NK-92 (cell line): ENCODE measurements around the gene B4GALNT2.
"Not testable (repeated sequence)": the region's sequence is repeated elsewhere in the genome, so short reads cannot be mapped to it uniquely, and the experiment has no call there.

Source experiments
- DNase-seq: peaks from one replicate; lab custom pipeline; 2025; ENCODE audit not compliant: unreplicated experiment; lab: John Stamatoyannopoulos, UW

Gene B4GALNT2

DNA sequence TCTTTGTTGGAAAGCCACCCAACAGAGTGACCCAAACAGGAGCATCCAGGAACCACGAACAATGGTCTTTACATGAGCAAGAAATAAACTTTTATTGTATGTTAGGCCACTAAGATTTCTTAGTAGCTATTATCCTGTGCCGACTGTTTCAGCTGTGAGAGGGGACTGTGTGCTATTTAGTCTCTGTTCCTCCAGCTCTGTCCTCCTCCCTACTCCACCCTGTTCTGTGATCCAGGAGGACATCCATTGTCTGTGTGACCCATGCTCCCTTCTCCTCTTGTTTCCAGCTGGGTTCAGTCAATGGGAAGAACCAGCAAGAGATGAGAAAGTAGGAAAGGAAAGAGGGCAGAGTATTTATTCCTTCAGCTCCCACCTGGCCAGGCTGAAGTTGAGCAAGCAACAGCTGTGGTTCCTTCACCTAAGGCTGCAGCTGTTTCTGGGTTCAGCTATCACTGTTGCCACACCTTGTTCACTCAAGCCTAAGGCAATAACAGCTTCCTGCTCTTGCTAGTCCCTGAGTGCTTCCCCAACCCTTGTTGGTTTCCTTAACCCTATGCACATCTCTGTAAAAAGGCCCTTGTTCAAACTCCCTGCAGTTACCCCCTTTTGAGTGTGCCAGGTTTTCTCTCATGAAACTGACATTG, 14.9 kb upstream of the B4GALNT2 start:
- no peak for DNase-seq

DNA sequence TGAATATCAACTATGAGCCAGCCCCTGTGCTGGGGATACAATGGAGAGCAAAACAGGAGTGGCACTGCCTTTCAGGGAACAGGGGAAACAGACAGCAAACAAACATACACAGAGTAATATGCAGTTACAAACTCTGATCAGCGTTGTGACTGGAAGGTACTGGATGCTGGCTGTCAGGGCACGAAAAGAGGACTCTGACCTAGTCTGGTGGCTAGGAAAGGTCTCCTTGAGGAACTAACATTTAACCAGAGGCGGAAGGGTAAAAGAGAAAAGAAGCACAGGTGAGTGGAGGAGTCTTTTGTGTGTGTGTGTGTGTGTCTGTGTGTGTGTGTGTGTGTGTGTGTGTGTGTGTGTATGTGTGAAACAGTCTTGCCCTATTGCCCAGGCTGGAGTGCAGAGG, 12.4 kb upstream of the B4GALNT2 start:
- DNase-seq, result no peak

DNA sequence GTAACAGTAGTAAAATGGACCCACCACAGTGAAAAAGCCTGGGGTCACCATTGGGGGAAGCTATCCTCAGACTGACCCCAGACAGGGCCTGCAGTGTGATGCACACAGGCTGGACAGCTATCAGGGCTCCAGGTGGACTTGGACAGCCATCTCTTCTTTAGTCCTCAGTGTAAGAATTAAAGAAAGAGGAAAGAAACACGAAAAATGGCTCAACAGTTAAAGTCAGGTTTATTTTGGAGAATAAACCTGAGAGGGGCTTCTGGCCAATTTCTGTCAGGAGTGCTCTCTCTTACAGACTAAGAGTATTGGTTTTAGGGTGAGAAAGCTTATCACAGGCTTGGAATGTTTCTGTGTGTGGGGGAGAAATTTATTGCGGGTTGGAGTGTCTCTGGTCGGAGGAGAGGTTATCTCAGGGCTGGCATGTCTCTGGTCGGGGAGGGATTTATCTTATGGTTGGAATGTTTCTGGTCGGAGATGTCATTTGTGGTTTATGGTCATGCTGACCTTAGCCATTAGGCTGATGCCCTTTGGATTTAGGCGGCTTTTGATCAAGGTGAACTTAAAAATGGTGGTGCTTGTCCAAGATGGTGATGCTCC, 10.8 kb upstream of the B4GALNT2 start:
- DNase-seq, result no peak

DNA sequence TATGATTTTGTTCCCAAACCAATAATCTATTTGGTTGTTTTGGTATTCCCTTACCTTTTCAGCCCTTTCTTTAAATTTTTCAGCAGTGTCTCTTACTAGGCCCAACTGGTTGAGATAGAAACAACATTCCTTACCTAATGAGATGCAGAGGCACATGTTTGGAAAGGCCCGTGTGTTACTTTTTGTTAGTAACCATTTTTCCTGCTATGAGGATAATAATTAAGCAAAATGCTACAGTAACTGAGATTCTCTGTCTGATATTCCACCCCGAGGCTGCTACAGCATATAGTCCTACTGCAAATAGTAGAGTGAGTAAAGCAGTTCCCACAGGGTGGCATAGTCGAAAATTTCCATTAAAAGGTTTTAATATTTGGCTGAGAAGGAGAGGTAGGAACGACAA, 10.0 kb upstream of the B4GALNT2 start:
- no peak for DNase-seq

DNA sequence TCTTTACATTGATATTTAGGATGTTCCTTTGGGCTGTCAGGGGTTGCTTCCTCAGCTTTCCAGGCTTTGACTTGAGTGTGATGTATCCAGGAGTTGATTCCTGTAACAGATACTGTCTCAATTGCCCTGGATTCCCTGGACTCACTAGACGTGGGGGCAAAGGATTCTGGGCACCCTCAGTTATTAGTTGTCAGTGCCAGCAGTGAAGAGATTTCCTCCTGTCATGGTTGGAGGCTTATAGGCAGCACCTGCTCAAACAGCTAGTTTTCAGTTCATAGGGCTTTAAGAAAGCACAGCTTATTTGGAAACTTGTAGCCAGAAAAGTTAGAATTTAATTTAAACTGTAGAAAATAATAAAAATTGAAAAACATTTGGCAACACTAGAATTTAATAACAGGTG, 9.5 kb upstream of the B4GALNT2 start:
- no peak for DNase-seq

DNA sequence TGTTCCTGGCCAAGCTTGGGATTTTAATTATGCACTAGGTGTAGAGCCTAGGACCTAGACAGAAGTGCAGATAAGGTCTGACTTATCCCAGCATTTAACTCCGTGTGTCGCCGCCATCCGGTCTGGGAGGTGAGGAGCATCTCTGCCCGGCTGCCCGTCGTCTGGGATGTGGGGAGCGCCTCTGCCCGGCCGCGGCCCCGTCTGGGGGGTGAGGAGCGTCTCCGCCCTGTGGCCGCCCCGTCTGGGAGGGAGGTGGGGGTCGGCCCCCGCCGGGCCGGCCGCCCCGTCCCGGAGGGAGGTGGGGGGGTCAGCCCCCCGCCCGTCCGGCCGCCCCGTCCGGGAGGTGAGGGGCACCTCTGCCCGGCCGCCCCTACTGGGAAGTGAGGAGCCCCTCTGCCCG, 7.1 kb upstream of the B4GALNT2 start:
- DNase-seq, result no peak

DNA sequence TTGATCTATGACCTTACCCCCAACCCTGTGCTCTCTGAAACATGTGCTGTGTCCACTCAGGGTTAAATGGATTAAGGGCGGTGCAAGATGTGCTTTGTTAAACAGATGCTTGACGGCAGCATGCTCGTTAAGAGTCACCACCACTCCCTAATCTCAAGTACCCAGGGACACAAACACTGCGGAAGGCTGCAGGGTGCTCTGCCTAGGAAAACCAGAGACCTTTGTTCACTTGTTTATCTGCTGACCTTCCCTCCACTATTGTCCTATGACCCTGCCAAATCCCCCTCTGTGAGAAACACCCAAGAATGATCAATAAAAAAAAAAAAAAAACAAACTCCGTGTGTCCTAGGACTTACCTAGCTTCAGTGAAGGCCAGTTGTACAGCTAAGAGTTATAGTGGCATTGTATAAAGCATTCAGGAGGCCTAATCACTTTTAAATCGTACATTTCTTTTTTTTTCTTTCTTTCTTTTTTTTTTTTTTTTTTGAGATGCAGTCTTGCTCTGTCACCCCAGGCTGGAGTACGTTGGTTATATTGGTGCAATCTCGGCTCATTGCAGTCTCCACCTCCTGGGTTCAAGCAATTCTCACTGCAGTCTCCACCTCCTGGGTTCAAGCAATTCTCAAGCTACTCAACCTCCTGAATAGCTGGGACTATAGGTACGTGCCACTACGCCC, 6.2 kb upstream of the B4GALNT2 start:
- DNase-seq, result not testable (repeated sequence)

DNA sequence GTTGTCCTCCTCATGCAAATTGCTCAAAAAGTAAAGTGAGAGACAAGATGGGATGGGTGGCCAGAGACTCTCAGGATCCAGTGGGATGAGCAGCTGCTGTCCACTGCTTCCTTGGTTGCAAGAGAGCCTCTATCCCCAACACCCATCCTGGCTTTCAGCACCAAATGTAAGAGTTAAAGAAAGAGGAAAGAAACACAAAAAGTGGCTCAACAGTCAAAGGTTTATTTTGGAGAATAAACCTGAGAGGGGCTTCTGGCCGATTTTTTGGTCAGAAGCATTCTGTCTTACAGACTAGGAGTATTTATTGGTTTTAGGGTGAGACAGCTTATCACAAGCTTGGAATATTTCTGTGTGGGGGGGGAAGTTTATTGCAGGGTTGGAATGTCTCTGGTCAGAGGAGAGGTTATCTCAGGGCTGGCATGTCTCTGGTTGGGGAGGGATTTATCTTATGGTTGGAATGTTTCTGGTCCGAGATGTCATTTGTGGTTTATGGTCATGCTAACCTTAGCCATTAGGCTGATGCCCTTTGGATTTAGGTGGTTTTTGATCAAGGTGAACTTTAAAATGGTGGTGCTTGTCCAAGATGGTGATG, 3.1 kb upstream of the B4GALNT2 start:
- not testable (repeated sequence) for DNase-seq

DNA sequence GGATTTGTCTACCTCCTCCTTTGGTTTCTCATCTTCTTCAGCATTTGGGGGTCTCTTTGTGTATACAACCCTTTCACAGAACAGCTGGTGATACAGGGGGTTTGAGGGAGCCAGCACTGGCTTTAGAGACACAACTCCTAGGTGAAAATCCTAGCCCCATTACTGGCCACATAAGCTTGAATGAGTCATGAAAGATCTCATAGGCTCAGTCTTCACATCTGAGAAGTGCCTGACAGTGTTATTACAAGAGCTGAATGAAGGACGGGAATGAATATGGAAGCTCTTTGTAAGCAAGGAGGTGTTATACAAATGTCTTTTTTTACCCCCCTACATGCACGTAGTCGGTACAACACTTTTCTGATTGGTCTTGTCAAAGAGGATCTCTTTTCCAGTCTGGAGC, 1.7 kb upstream of the B4GALNT2 start:
- no peak for DNase-seq

DNA sequence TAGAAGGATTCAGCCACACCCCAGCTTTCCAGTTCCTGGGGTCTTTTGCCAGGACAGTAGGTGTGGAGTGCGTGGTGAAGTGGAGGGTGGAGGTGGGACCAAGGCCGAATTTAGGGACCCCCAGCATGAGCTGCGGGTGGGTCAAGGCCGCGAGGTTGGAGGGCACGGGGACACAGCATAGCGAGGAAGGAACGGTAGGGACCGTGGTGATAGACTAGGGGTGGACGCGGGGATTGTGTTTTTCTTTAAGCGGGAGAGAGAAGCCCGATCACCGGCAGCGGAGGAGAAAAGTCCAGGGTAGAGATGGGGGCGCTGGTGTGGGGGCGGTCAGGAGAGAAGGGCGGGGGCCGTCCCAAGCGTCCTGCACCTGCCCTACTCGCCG, 261 bp upstream of the B4GALNT2 start:
- no peak for DNase-seq

DNA sequence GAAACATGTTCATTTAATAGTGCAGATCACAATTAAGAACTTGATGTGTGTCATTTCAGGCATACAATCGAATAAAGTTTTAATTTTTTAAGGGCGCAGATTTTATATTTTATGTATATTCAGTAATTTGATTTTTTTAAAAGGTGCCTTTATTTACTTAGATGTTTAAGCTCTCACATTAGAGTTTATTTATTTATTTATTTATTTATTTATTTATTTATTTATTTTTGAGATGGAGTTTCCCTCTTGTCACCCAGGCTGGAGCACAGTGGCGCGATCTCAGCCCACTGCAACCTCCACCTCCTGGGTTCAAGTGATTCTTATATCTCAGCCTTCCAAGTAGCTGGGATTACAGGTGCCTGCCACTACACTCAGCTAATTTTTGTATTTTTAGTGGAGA, 3.8 kb downstream of the B4GALNT2 start:
- no peak for DNase-seq

DNA sequence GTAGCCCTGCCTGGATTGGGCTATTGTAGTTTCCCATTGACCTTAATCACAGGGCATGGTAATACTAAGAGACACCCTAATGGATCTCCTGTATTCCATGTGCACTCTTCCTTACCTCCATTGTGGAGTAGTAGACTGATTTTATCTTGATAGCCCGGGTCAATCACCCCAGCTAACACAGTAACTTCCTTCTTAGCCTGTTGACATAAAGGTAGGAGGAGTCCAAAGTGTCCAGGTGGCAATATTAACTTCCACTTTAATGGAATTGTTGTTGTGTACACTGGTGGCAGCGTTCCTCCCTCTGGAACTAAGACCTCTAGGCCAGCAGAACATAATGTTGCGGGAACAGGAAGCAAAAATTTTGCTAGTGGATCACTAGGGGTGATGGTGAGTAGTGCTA, 13.1 kb downstream of the B4GALNT2 start:
- not testable (repeated sequence) for DNase-seq

DNA sequence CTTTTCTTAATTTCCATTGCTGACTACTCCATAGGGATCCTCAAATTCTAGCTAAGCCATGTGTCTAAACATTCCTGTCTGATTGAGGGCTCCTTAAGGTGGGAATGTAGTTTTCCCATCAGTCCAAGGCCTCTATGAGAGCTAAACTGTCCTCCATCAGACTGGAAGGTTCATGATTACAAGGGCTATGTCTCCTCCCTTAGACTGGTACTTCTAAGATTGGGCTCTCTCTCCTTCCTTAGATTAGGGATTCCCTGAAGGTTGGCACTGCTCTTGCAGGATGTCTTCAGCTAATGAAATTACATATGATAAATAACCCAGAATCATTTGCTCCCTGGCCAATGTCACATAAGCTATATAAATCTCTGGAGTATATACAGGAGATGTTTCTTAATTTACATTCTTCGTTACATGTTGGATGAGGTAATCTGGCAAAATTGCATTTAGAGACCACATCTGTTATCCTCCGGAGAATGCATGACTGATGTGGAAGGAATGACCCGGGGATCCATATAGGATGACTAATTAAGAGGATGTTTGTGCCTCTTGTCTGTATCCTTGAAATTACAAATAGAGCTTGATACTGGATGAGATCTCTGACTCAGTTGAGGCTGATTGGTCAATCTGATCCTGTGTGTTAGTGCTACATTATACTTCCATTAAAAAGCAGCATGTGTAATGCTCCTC, 14.2 kb downstream of the B4GALNT2 start:
- no peak for DNase-seq

DNA sequence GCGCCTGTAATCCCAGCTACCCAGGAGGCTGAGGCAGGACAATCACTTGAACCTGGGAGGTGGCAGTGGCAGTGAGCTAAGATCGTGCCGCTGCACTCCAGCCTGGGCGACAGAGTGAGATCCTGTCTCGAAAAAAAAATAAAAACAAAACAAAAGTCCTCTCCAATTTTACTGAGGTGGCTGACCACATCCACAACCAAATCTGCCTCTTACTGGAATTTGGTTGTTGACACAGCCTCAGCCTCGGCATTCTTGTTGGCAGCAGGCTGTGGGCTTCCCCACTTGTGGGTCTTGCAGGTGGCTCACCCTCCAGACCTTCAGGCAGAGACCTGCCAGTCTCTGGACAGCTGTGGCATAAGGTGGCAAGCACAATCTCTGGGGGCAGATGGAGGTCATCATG, 15.6 kb downstream of the B4GALNT2 start:
- DNase-seq, result no peak

DNA sequence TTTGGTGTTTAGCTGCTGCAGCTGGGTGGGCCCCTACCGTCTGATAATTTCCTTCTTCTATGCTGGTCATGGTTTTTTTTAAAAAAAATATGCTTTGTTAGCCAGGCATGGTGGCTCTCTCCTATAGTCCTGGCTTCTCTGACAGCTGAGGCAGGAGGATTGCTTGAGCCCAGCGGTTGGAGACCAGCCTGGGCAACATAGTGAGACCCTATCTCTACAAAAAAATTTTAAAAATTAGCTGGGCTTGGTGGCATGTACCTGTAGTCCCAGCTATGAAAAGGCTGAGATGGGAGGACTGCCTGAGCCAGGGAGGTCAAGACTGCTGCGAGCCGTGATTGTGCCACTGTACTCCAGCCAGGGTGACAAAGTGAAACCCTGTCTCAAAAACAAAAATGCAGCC, 19.4 kb downstream of the B4GALNT2 start:
- no peak for DNase-seq

DNA sequence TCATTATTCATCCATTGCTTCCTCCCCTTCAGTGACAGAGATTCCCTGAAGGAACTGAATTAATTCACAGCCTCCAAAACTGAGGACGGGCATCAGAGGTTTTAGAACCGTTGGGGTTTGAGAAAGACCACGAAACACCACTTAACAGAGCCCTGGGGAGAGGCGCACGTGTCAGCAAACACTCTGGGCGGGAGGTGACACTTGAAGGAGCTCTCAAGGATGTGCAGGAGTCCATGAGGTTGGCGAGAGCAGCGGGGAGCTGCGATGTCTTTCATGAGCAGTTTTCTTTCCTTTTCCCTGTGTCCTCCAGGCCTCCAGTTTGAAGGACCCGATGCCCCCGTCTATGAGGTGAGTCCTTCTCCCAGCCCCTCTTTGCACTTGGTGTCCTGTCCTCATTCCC, 23.7 kb downstream of the B4GALNT2 start:
- no peak for DNase-seq

DNA sequence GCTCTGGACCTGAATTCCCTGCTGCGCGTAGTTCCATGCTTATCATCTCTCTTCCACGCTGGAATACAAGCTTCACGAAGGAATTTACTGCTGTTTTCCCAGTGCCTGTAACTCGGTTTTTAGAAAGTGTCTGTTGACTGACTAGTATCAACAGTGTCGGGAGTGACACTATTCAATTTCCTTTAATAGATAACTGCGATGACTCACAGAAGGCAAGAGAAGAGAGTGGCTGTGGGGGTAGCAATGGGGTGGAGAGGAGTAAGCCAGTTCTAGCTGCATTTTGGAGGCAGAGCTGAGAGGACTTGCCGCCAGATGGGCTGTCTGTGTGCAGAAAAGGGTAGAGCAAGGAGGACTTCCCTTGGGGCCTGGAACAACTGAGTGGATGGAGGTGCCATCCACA, 25.2 kb downstream of the B4GALNT2 start:
- DNase-seq, result no peak

DNA sequence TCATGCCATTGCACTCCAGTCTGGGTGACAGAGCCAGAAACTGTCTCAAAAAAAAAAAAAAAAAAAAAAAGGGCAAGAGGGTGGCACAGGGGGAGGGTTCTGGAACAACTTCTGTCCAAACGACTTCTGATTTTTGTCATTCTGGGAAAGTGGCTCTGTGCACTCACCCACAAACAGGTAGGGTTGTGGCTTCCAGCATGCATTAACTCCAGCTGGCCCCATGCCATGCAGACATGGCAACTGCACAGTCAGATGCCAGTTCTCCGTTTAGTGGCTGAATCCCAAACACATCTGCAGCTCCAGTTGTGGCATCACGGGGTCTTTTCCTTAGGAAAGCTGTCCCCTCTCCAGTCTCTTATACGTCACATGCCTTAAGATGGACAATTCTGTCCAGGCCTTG, 30.3 kb downstream of the B4GALNT2 start:
- no peak for DNase-seq

DNA sequence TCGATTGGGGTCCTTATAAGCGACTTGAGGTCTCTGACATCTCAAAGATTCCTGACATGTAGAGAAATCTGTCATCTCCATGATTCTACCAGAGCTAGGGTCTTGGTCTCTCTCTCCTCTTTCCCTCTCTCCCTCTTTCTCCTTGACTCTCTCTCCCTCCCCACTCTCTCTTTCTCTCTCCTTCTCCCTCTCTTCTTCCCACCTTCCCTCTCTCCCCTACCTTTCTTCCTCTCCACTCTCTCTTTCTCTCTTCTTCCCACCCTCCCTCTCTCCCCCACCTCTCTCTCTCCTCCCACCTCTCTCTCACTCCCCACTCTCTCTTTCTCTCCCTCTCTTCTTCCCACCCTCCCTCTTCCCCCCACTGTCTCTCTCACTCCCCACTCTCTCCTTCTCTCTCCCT, 32.6 kb downstream of the B4GALNT2 start:
- DNase-seq, result no peak

DNA sequence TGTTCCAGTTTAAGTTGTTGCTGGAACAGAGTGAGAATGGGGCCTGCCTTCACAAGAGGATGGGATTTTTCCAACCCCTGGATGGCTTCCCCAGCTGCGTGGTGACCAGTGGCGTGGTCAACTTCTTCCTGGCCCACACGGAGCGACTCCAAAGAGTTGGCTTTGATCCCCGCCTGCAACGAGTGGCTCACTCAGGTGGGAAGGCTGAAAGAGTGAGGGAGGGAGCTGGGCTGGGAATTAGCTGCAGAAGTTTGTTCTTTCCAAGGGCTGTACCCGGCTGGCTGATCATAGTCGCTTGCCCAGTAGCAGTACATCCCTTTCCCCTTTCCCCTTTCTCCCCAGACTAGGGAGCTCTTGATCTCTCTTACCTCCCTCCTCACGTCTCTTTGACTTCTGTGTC, 36.1 kb downstream of the B4GALNT2 start:
- DNase-seq, result no peak

DNA sequence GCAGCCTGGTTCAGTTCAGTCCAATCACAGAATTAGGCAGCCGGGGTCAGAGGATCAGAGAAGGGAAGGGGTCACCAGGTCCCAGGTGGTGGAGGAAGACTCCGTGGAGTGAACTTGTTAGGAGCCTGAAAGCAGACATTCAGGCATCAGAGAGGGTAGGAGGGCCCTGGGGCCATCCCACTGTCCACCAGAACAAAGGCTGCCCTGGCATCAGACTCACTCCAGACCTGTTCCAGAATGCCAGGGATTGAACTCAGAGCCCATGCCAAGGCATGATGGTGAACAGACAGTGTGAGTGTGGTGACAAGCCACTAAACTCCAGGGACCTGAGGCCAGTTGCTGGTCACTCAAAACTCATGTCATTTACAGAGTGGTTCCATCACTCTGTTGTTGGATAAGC, 37.6 kb downstream of the B4GALNT2 start:
- DNase-seq, result no peak

DNA sequence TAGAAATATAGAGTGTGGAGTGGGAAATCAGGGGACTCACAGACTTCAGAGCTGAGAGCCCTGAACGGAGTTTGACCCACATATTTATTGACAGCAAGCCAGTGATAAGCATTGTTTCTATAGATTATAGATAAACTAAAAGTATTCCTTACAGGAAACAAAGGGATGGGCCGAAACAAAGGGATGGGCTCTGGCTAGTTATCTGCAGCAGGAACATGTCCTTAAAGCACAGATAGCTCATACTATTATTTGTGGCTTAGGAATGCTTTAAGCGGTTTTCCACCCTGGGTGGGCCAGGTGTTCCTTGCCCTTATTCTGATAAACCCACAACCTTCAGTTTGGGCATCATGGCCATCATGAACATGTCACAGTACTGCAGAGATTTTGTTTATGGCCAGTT, 38.1 kb downstream of the B4GALNT2 start:
- not testable (repeated sequence) for DNase-seq
